IPS-18c (cell line): ENCODE data around the gene FOSB.
A peak's percentile ranks its signal among the peaks of the same experiment; 100 is the strongest.

Source experiments
- H3K4me3 ChIP-seq: 2 replicates; pipeline ENCODE4 v1.7.0; 2013; ENCODE audit warnings: low read depth, mild to moderate bottlenecking, low read length, moderate library complexity; ENCODE audit not compliant: insufficient read depth
- H3K9me3 ChIP-seq: one replicate; pipeline ENCODE4 v1.6.1; 2013; ENCODE audit warnings: mild to moderate bottlenecking, low read length, moderate library complexity; ENCODE audit not compliant: control insufficient read depth, insufficient read depth

Gene FOSB

DNA sequence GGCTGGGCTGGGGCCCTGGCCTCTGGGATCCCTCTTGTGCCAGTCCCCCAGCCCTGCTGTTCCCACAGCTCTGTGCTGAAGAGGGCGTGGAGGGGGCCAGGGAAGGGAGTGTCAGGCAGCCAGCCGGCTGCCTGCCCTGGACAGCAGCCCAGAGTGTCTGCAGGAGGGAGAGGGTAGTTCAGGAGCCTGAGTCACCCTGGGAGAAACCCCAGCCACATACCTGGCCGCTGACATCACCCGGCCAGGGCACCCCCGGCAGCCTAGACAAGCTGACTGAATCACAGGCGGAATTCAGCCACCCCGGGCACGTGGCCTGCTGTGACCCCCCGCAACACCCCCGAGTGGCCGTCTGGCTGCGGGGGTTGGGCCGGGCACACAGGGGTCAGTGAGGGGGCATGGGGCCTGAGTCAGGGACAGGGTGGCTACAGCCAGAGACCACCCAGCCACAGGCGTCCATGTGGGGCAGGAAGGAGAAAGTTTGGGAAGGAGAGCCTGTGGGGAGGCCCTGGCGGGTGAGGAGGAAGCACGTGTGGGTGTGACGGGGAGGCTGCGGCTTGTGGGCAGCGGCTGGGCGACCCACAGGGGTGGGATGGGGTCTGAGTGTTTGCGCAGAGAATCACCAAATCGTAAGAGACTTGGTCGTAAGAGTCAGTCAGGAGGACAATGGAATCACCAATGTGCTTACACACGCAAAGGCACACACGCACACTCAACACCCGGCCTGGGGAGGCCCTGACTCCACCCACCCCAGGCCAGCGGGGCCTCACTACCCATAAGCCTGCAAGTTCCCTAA lies 11.9 kb upstream of the FOSB start:
- Histone ChIP-seq H3K4me3 (no peak overlapping the region), H3K9me3 (no peaks in the 10 kb centered on the region)

DNA sequence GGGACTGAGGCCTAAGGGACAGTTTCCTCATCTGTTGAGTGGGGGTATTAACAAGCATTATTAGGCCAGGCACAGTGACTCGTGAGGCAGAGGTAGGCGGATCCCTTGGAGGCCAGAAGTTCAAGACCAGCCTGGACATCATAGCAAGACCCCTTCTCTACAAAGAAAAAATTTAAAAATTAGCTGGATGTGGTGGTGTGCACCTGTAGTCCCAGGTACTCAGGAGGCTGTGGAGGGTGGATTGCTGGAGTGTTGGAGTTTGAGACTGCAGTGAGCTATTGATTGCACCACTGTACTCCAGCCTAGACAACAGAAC lies 11.3 kb upstream of the FOSB start:
- no peaks in the 10 kb centered on the region for H3K9me3 ChIP-seq
- no peak overlapping the region for H3K4me3 ChIP-seq

DNA sequence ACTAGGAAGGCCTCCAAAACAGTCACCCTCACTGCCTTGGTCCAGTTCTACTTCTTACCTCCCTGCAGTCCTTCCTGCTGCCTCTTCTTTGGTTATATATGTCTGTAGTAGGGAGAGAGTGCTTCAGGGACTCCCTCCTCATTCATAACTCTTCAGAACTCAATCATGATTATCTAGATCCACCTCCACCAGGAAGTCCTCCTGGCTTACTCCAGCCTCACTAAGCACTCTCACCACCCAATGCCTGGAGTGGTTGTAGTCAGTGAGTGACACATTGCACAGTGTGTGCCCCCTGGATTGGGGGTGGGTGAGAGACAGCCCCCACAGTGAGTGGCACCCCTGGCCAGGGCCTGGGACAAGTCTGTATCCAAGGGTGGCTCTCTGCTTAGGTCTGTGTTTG lies 10.0 kb upstream of the FOSB start:
- Histone ChIP-seq H3K4me3 (no peak overlapping the region), H3K9me3 (no peaks in the 10 kb centered on the region)

DNA sequence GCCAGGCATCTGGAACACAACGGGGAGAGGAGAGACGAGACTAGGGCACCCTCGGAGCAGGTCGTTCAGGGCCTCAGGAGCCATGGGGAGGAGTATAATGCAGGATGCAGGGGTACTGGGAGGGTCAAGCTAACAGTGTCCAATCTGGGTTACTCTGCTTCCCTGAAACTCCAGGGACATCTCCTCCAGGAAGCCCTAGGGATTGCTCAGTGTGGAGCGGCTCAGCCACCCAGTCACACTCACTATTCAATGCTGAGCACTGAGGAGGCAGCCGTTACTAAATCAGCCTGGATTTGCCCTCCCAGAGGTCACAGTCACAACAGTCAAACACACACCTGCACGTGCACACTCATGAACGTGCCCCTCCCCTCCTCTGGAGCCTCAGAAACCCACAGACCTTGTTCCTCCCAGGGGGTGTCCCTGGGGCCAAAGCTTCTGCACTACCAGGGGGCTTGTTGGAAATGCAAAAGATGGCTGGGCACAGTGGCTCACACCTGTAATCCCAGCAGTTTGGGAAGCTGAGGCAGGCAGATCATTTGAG lies 6.9 kb upstream of the FOSB start:
- no peak overlapping the region for H3K4me3 ChIP-seq
- no peaks in the 10 kb centered on the region for H3K9me3 ChIP-seq

DNA sequence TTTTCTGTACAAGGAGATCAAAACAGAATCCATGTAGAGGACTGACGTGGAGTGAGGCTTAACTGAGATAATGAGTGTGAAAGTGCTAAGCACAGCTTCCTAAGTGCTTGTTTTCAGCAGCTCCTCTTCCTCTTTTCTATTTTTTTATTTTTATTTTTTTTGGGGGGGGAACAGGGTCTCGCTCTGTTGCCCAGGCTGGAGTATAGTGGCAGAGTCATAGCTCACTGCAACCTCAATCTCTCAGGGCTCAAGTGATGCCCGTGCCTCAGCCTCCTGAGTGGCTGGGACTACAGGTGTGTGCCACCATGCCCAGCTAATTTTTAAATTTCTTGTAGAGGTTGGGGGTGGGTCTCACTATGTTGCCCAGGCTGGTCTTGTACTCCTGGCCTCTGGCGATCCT lies 5.6 kb upstream of the FOSB start:
- Histone ChIP-seq H3K4me3 (no peak overlapping the region), H3K9me3 (no peaks in the 10 kb centered on the region)

DNA sequence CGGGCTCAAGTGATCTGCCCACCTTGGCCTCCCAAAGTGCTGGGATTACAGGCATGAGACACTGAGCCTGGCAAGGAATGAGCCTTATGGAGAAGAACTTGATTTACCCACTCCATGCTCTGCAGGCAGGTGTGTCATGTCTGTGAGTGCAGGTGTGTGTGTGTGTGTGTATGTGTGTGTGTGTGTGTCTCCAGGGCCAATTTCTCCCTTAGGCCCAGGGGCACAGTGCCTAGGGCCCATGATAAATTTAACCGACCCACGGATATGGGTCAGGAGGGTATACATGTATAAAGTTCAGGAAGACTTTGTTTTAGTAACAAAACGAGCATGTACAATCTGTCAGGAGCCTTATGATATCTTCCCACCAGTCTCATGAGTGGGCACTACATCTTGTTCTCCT lies 4.6 kb upstream of the FOSB start:
- no peak overlapping the region for H3K4me3 ChIP-seq
- no peaks in the 10 kb centered on the region for H3K9me3 ChIP-seq

DNA sequence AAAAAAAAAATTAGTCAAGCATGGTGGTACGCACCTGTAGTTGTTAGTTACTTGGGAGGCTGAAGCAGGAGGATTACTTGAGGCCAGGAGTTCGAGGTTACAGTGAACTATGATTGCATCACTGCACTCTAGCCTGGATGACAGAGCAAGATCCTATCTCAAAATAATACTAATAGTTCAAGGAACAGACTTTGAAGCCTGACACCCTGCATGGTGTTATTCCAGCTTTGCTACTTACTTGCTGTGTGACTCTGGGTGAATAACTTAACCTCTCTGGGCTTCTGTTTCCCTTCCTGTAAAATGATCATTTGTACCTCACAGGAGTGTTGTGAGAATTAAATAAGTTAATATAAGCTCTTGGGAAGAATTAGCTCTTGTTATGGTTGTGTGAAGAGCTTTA lies 3.5 kb upstream of the FOSB start:
- no peaks in the 10 kb centered on the region for H3K9me3 ChIP-seq
- no peak overlapping the region for H3K4me3 ChIP-seq

DNA sequence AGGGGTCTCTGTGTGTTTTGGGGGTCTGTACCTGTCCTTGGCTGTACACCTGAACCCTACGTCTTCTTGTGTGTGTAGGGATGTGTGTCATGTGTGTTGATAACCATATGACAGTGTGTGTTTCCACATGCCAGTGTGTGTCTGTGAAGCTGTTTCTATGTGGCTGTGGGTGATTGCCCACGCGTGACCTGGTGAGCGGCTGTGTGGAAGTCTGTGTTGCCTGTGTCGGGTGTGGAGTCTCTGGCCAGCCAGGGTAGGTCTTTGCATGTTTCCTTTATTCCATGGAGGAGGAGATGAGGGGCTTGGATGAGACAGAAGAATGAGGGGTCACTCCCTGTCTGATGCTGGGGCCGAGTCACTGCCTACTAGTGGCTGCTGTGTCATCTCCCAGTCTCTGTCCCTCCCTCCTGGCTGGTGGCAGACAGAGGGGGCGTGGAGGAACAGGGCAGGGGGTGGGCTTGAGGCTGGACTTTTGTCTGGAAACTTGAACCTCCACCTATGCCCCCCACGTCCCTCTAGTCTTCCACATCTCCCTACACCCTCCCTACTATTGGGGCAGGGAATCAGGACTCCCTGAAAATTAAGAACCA lies 2.8 kb upstream of the FOSB start:
- Histone ChIP-seq H3K9me3 (no peaks in the 10 kb centered on the region), H3K4me3 (no peak overlapping the region)

DNA sequence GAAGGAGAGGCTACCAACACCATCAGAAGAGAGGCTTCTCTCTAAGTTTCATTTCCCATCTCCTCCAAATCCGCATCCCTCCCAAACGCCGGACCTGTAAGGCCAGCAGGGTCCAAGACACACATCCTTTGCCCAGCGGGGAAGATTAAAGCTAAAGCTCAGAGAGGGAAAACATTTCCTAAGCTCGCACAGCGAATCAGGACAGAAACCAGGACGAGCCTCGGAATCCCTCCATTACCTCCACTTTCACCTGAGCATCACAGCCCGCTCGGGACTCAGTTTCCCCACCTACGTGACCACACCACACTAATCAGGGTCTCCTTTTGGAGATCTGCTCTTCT lies 711 bp upstream of the FOSB start:
- Histone ChIP-seq H3K9me3 (no peaks in the 10 kb centered on the region), H3K4me3 (peak overlapping the region; percentile 82)

DNA sequence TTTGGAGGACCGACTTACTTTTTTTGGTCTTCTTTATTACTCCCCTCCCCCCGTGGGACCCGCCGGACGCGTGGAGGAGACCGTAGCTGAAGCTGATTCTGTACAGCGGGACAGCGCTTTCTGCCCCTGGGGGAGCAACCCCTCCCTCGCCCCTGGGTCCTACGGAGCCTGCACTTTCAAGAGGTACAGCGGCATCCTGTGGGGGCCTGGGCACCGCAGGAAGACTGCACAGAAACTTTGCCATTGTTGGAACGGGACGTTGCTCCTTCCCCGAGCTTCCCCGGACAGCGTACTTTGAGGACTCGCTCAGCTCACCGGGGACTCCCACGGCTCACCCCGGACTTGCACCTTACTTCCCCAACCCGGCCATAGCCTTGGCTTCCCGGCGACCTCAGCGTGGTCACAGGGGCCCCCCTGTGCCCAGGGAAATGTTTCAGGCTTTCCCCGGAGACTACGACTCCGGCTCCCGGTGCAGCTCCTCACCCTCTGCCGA lies 409 bp downstream of the FOSB start:
- H3K4me3 ChIP-seq: peak overlapping the region; percentile 82
- no peaks in the 10 kb centered on the region for H3K9me3 ChIP-seq

DNA sequence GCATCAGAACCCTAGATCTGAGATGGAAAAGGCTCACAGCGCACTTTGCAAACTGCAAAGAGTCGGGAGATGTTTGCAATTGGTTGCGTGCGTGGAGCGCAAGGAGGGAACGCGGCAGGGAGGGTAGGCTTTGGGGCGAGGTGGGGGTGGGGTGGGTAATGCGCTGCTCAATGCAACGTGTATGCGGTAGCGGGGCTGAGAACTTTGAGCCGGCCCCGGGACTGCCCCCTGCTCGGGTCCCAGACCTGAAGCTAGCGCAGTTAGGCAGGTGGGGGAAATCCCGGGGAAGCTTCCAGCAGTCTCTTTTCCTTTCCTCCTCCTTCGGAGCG lies 971 bp downstream of the FOSB start:
- no peaks in the 10 kb centered on the region for H3K9me3 ChIP-seq
- peak overlapping the region; percentile 82 for H3K4me3 ChIP-seq

DNA sequence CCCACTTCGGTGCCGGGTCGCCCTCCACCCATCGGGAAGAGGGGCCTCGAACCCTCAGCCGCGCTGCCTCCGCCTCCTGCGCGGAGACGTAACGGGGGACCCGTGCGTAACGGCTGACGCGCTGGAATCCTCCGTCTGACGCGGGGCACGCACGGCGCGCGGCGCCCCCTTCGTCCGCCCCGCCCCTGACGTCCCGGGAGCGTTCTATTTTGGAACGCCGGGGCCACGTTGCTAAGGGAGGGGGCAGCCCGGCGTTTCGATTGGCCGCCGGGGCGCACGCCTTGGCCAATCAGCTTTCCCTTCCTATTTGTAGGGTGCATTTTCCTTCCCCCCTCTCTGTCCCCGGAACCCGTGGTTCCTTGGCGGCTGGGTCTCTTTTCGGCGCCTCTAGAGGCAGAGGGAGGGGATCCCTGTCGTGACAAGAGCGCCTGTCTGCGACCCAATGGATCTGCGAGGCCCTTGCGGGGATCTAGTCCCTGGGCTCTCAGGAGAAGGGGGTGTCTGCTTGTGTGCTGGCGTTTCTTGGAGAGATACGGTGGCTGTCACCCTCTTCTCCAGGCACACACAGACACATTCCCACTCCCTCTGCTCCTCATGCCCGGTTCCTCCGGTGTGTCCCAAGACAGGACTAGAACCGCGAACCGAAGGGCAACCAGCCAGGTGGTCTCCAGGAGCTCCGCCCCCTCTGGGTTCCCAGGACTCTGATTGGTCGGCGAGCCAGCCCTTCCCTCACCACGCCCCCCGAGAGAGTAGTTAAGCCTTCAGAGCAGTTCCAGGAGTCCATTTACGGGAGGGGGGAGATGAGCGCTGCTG lies 1.5 kb downstream of the FOSB start:
- Histone ChIP-seq H3K4me3 (peak overlapping the region; percentile 82), H3K9me3 (no peaks in the 10 kb centered on the region)

DNA sequence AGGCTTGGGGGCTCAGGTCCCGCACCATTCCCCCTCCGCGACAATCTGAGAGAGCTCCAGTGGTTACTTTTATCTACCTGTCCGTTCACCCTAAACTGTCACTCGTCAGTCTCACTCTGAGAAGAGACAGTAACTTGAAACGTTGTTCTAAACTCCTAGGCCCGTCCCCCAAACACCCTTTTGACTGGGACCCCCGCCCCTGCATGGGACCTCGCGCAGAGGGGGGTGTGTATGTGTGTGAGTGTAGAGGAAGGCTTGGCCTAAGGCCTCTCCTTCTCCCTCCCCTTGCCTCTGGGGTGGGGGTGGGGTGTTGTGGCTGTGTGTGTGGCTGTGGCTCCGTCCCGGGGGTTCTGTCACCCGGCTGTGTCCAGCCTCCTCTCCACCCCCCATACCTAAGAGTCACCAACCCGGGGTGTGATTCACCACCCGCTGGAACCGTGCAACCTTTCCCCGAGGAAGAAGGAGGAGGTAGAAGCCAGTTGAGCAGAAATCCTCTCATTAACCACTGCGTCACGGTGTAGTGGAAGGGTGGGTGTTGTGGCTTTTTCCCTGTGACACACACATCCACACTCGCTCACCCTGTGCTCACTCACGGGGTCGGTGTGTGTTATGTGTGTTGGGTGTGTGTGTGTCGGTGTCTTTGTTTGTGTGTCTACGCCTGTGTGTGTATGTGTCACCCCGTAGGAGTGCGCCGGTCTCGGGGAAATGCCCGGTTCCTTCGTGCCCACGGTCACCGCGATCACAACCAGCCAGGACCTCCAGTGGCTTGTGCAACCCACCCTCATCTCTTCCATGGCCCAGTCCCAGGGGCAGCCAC lies 2.4 kb downstream of the FOSB start:
- Histone ChIP-seq H3K9me3 (no peaks in the 10 kb centered on the region), H3K4me3 (peak overlapping the region; percentile 70)

DNA sequence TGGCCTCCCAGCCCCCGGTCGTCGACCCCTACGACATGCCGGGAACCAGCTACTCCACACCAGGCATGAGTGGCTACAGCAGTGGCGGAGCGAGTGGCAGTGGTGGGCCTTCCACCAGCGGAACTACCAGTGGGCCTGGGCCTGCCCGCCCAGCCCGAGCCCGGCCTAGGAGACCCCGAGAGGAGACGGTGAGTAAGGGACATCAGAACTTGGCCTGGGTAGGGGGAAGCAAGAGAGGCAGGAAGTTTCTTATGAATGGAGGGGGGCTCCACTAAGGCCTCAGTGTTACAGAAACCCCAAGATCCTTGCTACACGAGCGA lies 2.9 kb downstream of the FOSB start:
- no peak overlapping the region for H3K4me3 ChIP-seq
- H3K9me3 ChIP-seq: no peaks in the 10 kb centered on the region

DNA sequence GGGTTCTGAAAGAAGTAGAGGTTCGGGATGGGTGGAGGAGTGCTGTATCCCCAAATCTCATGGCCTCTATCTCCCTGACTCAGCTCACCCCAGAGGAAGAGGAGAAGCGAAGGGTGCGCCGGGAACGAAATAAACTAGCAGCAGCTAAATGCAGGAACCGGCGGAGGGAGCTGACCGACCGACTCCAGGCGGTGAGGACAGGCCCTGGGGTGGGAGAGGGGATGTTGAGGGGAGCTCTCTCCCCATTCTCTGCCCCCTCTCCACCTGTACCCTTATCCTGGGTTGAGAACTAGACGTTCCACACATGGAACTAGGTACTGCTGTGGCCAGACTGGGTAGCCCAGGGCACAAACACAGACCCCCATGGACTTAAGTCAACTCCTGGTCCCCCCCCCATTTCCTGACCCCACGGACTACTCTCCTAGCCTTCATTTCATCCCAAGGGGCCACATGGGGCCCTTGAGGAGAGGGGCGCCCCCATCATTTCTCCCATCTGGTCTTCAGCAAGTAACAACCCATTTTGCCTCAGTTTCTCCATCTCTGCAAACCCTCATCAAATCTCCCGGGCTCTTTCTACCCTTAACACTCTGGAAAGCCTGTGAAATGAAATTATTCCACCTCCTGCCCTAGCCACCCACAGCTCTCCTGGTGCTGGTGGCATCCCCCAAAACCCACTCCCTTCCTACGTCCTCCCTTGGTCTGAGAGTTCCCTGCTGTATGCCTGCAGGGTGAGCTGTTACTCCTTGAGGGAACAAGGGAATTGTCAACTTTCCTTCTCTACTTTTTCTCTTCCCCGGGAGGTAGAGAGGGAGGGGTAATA lies 3.5 kb downstream of the FOSB start:
- H3K9me3 ChIP-seq: no peaks in the 10 kb centered on the region
- no peak overlapping the region for H3K4me3 ChIP-seq

DNA sequence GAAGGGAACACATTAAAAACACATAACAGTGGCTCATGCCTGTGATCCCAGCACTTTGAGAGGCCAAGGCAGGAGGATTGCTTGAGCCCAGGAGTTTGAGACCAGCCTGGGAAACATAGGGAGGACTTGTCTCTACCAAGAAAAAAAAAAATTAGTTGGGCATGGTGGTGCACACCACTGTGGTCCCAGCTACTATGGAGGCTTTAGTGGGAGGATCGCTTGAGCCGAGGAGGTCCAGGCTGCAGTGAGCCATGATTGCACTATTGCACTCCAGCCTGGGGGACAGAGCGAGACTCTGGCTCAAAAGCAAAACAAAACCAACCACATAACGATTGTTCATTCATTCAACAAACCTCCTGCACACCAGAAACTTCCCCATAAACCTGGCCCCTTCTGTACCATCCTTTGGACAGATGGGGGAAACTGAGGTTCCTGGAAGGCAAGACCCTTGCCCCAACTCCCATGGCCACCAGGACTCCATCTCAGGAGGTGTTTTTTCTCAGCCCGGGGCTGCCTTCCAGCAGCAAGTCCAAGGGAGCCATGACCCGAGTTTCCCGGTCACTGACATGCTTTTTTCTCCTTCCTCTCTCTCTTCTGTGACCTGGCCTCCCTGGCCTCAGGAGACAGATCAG lies 4.3 kb downstream of the FOSB start:
- H3K4me3 ChIP-seq: peak overlapping the region; percentile 53; the same call in 1 of the 2 replicates
- no peaks in the 10 kb centered on the region for H3K9me3 ChIP-seq
